HepG2 (cell line): ENCODE results near the gene FETUB. TPM values are rescaled to one million over a fixed set of nuclear protein-coding genes. Genes with fewer than 3 reads are reported as not detected.

ENCODE experiments used
- ATM ChIP-seq: fragments of 450-650 bp; IDR thresholded peaks from 2 replicates; pipeline ENCODE4 v1.7.1; 2017; ENCODE audit warnings: mild to moderate bottlenecking, borderline replicate concordance
- CHD4 ChIP-seq: fragments of 200-600 bp; sonication (generic); IDR thresholded peaks from 2 replicates; pipeline ENCODE4 v1.7.0; 2017; ENCODE audit warnings: mild to moderate bottlenecking, low read length, borderline replicate concordance
- CREM ChIP-seq, 2 experiments: sonication (generic) in 1 of 2; formaldehyde crosslinking in 1 of 2; IDR thresholded peaks; 2 replicates each; pipeline versions ENCODE4 v1.4.0 to v1.6.1; 2016 to 2020; ENCODE audit warnings: antibody characterized with exemption in 1 of 2, mild to moderate bottlenecking in 1 of 2, missing genetic modification reagents in 1 of 2
- EED ChIP-seq: sonication (generic); formaldehyde crosslinking; IDR thresholded peaks from 2 replicates; pipeline ENCODE4 v1.5.0; 2020; ENCODE audit warnings: mild to moderate bottlenecking, missing genetic modification reagents
- KDM6A ChIP-seq: IDR thresholded peaks from 2 replicates; pipeline ENCODE4 v1.6.1; 2016; ENCODE audit warnings: low read depth
- MLLT10 ChIP-seq: sonication (generic); formaldehyde crosslinking; IDR thresholded peaks from 2 replicates; pipeline ENCODE4 v1.4.0; 2020; ENCODE audit warnings: missing genetic modification reagents
- MTA1 ChIP-seq: sonication (generic); formaldehyde crosslinking; IDR thresholded peaks from 2 replicates; pipeline ENCODE4 v1.4.0; 2020; ENCODE audit warnings: missing genetic modification reagents, mild to moderate bottlenecking, borderline replicate concordance
- NAIF1 ChIP-seq: sonication (generic); formaldehyde crosslinking; IDR thresholded peaks from 2 replicates; pipeline ENCODE4 v1.5.0; 2020; ENCODE audit warnings: mild to moderate bottlenecking, missing genetic modification reagents, borderline replicate concordance
- NFYB ChIP-seq: sonication (generic); formaldehyde crosslinking; IDR thresholded peaks from 2 replicates; pipeline ENCODE4 v1.4.0; 2020; ENCODE audit warnings: missing genetic modification reagents
- NR2F6 ChIP-seq, 2 experiments: IDR thresholded peaks; 2 replicates each; pipeline ENCODE4 v1.6.1; 2016; ENCODE audit warnings: antibody characterized with exemption in 1 of 2, mild to moderate bottlenecking in 1 of 2
- RXRB ChIP-seq: IDR thresholded peaks from 2 replicates; pipeline ENCODE4 v1.6.1; 2016; ENCODE audit warnings: borderline replicate concordance, missing genetic modification reagents, missing compliant biosample characterization
- ZNF143 ChIP-seq: sonication (generic); formaldehyde crosslinking; IDR thresholded peaks from 2 replicates; pipeline ENCODE4 v1.4.0; 2020; ENCODE audit warnings: missing genetic modification reagents
- ZNF160 ChIP-seq: sonication (generic); formaldehyde crosslinking; IDR thresholded peaks from 2 replicates; pipeline ENCODE4 v1.8.0; 2022; ENCODE audit warnings: mild to moderate bottlenecking, inconsistent platforms, missing genetic modification reagents
- ZNF451 ChIP-seq: sonication (generic); formaldehyde crosslinking; IDR thresholded peaks from 2 replicates; pipeline ENCODE4 v1.5.0; 2020; ENCODE audit warnings: mild to moderate bottlenecking, missing genetic modification reagents
- ZNF746 ChIP-seq: sonication (generic); formaldehyde crosslinking; IDR thresholded peaks from 2 replicates; pipeline ENCODE4 v1.8.0; 2022; ENCODE audit warnings: mild to moderate bottlenecking, missing genetic modification reagents
- ZNF790 ChIP-seq: sonication (generic); formaldehyde crosslinking; IDR thresholded peaks from 2 replicates; pipeline ENCODE4 v1.8.0; 2022; ENCODE audit warnings: missing genetic modification reagents, mild to moderate bottlenecking, borderline replicate concordance
- ZNF841 ChIP-seq: sonication (generic); formaldehyde crosslinking; IDR thresholded peaks from 2 replicates; pipeline ENCODE4 v1.8.1; 2023; ENCODE audit warnings: missing genetic modification reagents, borderline replicate concordance
- ZSCAN31 ChIP-seq: sonication (generic); formaldehyde crosslinking; IDR thresholded peaks from 2 replicates; pipeline ENCODE4 v1.5.0; 2020; ENCODE audit warnings: low read depth, mild to moderate bottlenecking, missing genetic modification reagents
- polyA plus RNA-seq, 8 experiments: library from polyadenylated mRNA; depleted of rRNA in 3 of 8; stranded (reverse) in 7 of 8; unstranded in 1 of 8; fragments of >200 nt; fragmentation: Illumina TruSeq in 4 of 8; extraction: Trizol in 4 of 8; gene quantifications; 2 replicates each; pipeline versions ENCODE4 v1.2.1 to v1.2.3, GENCODE V29; 2011 to 2016; ENCODE audit warnings: low read depth in 4 of 8, missing spikeins in 1 of 8, mixed read lengths in 1 of 8; ENCODE audit not compliant: insufficient read depth in 1 of 8
- total RNA-seq, 5 experiments: library from RNA; depleted of rRNA; stranded (reverse); fragments of >200 nt; fragmentation: Illumina TruSeq; extraction: Trizol; gene quantifications; 2 replicates each; pipeline ENCODE4 v1.2.3, GENCODE V29; 2016; ENCODE audit warnings: low read depth in 1 of 5
- TF ChIP-seq, protein P1 (sequence below): sonication (generic); formaldehyde crosslinking; IDR thresholded peaks from 2 replicates; pipeline ENCODE4 v1.4.0; 2020; ENCODE audit warnings: missing genetic modification reagents, borderline replicate concordance
- TF ChIP-seq, protein P2 (sequence below): conservative IDR thresholded peaks from 2 replicates; pipeline ENCODE4 v1.6.1; 2018; ENCODE audit warnings: missing genetic modification reagents
- TF ChIP-seq, protein P3 (sequence below): sonication (generic); formaldehyde crosslinking; IDR thresholded peaks from 2 replicates; pipeline ENCODE4 v1.5.0; 2020; ENCODE audit warnings: mild to moderate bottlenecking, missing genetic modification reagents

FETUB gene
- total and polyA plus RNA-seq, 2 of the 13 experiments (the other 11 are each of a cell fraction or from before 2014, with no cell fraction given), result 2.1 to 4.4 TPM

DNA sequence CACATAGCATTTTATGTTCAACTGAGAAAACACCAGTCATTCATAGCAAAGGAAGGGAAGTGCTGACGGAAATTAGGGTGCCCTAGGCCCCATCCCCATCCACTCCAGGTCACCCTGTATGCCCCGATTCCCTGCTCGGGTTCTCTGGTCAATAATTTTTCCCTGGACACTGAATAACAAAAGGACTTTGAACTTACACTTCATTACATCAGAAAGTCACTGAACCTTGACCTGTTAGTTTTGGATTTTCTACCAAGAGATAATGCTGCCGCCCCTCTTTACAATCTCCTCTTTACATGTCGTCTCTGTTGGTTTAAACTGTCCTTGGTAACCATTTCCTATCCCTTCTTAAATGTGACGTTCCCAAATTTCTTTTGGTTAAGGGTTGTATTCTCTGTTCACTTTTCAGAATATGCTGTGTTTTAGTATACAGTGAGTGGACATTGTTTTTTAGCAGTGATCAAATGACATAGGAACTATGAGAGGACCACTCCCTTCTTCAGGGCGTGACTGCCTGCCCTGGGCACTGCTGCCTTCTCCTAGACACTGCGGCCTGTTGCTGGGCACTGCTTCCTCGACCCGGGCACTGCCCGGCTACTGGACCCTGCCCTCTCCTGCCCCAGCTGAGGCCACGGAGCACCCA is 40.9 kb upstream of the FETUB start (continued):
- TF ChIP-seq NR2F6 (IDR thresholded peaks at IDR 0.05) (peak; percentile 93), NR2F6 (CRISPR knock-in tag; IDR thresholded peaks at IDR 0.05) (peak; percentile 95), NAIF1 (CRISPR knock-in tag) (0 out of 2 replicates have a peak, but pooled peaks have one; percentile 77), NFYB (CRISPR knock-in tag) (no peak), ZNF841 (CRISPR knock-in tag) (no peak), ZNF160 (CRISPR knock-in tag) (no peak), CHD4 (peak; percentile 16; the same call in 1 of the 2 replicates), CREM (IDR thresholded peaks at IDR 0.05) (peak; percentile 91), CREM (CRISPR knock-in tag; IDR thresholded peaks at IDR 0.05) (no peak), MLLT10 (no peak), ZNF790 (no peak), EED (CRISPR knock-in tag) (no peak), ZNF746 (CRISPR knock-in tag) (0 out of 2 replicates have a peak, but pooled peaks have one; percentile 38), KDM6A (CRISPR knock-in tag) (peak; percentile 90), ZNF143 (CRISPR knock-in tag) (no peak), RXRB (peak; percentile 97), ATM (no peak), ZNF451 (CRISPR knock-in tag) (no peak), MTA1 (peak; percentile 47; the same call in 1 of the 2 replicates), ZSCAN31 (CRISPR knock-in tag) (peak; percentile 65; the same call in 1 of the 2 replicates)
- TF ChIP-seq, protein P1, sequence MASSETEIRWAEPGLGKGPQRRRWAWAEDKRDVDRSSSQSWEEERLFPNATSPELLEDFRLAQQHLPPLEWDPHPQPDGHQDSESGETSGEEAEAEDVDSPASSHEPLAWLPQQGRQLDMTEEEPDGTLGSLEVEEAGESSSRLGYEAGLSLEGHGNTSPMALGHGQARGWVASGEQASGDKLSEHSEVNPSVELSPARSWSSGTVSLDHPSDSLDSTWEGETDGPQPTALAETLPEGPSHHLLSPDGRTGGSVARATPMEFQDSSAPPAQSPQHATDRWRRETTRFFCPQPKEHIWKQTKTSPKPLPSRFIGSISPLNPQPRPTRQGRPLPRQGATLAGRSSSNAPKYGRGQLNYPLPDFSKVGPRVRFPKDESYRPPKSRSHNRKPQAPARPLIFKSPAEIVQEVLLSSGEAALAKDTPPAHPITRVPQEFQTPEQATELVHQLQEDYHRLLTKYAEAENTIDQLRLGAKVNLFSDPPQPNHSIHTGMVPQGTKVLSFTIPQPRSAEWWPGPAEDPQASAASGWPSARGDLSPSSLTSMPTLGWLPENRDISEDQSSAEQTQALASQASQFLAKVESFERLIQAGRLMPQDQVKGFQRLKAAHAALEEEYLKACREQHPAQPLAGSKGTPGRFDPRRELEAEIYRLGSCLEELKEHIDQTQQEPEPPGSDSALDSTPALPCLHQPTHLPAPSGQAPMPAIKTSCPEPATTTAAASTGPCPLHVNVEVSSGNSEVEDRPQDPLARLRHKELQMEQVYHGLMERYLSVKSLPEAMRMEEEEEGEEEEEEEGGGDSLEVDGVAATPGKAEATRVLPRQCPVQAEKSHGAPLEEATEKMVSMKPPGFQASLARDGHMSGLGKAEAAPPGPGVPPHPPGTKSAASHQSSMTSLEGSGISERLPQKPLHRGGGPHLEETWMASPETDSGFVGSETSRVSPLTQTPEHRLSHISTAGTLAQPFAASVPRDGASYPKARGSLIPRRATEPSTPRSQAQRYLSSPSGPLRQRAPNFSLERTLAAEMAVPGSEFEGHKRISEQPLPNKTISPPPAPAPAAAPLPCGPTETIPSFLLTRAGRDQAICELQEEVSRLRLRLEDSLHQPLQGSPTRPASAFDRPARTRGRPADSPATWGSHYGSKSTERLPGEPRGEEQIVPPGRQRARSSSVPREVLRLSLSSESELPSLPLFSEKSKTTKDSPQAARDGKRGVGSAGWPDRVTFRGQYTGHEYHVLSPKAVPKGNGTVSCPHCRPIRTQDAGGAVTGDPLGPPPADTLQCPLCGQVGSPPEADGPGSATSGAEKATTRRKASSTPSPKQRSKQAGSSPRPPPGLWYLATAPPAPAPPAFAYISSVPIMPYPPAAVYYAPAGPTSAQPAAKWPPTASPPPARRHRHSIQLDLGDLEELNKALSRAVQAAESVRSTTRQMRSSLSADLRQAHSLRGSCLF, result no peak
- TF ChIP-seq, protein P2, sequence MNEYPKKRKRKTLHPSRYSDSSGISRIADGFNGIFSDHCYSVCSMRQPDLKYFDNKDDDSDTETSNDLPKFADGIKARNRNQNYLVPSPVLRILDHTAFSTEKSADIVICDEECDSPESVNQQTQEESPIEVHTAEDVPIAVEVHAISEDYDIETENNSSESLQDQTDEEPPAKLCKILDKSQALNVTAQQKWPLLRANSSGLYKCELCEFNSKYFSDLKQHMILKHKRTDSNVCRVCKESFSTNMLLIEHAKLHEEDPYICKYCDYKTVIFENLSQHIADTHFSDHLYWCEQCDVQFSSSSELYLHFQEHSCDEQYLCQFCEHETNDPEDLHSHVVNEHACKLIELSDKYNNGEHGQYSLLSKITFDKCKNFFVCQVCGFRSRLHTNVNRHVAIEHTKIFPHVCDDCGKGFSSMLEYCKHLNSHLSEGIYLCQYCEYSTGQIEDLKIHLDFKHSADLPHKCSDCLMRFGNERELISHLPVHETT (CRISPR knock-in tag), result no peak
- TF ChIP-seq, protein P3, sequence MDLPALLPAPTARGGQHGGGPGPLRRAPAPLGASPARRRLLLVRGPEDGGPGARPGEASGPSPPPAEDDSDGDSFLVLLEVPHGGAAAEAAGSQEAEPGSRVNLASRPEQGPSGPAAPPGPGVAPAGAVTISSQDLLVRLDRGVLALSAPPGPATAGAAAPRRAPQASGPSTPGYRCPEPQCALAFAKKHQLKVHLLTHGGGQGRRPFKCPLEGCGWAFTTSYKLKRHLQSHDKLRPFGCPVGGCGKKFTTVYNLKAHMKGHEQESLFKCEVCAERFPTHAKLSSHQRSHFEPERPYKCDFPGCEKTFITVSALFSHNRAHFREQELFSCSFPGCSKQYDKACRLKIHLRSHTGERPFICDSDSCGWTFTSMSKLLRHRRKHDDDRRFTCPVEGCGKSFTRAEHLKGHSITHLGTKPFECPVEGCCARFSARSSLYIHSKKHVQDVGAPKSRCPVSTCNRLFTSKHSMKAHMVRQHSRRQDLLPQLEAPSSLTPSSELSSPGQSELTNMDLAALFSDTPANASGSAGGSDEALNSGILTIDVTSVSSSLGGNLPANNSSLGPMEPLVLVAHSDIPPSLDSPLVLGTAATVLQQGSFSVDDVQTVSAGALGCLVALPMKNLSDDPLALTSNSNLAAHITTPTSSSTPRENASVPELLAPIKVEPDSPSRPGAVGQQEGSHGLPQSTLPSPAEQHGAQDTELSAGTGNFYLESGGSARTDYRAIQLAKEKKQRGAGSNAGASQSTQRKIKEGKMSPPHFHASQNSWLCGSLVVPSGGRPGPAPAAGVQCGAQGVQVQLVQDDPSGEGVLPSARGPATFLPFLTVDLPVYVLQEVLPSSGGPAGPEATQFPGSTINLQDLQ, result no peak
